ENCODE results near the gene TROAP. TPM values are rescaled to one million over a fixed set of nuclear protein-coding genes. Genes with fewer than 3 reads are reported as not detected.
"Not testable (repeated sequence)": the region's sequence is repeated elsewhere in the genome, so short reads cannot be mapped to it uniquely, and the experiment has no call there.

The TROAP gene
- total and polyA plus RNA-seq, 8 donors, result 0.08 to 1.3 (median 0.46) TPM; not detected in 1

DNA sequence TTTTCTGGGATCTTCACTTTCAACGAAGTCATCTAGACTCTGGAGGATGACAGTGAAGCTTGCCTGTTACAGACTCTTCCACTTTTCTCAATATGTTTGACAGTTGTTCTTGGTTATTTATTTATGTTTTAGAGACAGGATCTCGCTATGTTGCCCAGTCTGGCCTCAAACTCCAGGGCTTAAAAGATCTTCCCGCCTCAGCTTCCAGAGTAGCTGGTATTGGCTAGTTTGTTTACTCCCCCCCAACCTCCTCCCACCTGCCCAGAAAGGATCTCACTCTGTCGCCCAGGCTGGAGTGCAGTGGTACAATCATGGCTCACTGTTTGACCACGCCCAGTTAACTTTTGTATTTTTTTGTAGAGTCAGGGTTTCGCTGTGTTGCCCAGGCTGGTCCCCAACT is 47.5 kb downstream of the TROAP start:
- no peak for FAIRE-seq
- Histone ChIP-seq H3K4me1 (peaks cover 0 to 12% (median 12%) of the 10 kb centered on the region in 3 donors), H3K27me3 (no peaks in the 10 kb centered on the region), H3K4me3 (no peak overlapping the region), H3K36me3 (no peaks in the 10 kb centered on the region), H3K9me3 (no peaks in the 10 kb centered on the region), H3K27ac (no peak overlapping the region)
- 90 to 91% methylated on average over 6 of the region's 6 CpGs for WGBS, 2 donors
- no peak for DNase-seq
- intact Hi-C loops (cut with DNase I), result no loop called here
- no peak for ATAC-seq
- TF ChIP-seq, protein P1, sequence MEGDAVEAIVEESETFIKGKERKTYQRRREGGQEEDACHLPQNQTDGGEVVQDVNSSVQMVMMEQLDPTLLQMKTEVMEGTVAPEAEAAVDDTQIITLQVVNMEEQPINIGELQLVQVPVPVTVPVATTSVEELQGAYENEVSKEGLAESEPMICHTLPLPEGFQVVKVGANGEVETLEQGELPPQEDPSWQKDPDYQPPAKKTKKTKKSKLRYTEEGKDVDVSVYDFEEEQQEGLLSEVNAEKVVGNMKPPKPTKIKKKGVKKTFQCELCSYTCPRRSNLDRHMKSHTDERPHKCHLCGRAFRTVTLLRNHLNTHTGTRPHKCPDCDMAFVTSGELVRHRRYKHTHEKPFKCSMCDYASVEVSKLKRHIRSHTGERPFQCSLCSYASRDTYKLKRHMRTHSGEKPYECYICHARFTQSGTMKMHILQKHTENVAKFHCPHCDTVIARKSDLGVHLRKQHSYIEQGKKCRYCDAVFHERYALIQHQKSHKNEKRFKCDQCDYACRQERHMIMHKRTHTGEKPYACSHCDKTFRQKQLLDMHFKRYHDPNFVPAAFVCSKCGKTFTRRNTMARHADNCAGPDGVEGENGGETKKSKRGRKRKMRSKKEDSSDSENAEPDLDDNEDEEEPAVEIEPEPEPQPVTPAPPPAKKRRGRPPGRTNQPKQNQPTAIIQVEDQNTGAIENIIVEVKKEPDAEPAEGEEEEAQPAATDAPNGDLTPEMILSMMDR (IDR thresholded peaks at IDR 0.05), result no peak

DNA sequence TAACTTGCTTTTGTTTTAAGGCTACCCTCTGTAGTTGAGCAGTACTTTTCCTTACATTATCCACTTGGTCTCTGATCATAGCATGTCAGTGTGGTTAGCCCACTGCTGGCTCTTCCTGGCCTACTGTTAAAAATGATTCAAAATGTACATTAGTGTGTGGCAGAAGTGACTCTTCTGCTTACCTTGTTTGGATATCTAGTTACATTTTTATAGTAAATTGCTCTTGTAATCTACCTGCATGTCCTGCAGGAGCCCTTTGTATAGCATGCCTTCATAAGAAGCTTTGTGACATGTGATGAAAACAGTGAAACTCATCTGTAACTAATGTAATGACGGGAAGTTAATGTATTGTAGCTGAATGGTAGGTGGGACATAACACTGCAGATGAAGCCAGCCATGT is 52.4 kb downstream of the TROAP start:
- H3K27ac ChIP-seq, result no peak overlapping the region
- intact Hi-C loops (cut with DNase I), result no loop called here
- no peak for DNase-seq
- no peaks in the 10 kb centered on the region for H3K4me1 ChIP-seq
- no peaks in the 10 kb centered on the region for H3K9me3 ChIP-seq
- H3K4me3 ChIP-seq, result no peak overlapping the region
- FAIRE-seq, result no peak
- TF ChIP-seq, protein P1 (IDR thresholded peaks at IDR 0.05), result no peak
- no peaks in the 10 kb centered on the region for H3K36me3 ChIP-seq
- no peak for ATAC-seq
- WGBS, 2 donors, result 91 to 97% methylated on average over 1 of the region's 1 CpG
- H3K27me3 ChIP-seq, result no peaks in the 10 kb centered on the region

GRCh38 chr12:49377386-49377785 is 54.3 kb downstream of the TROAP start:
- Histone ChIP-seq H3K36me3 (no peaks in the 10 kb centered on the region), H3K4me3 (no peak overlapping the region), H3K9me3 (no peaks in the 10 kb centered on the region), H3K27me3 (no peaks in the 10 kb centered on the region), H3K4me1 (no peaks in the 10 kb centered on the region), H3K27ac (no peak overlapping the region)
- ATAC-seq (peak in 1 of 4 donors; percentile 41), DNase-seq (no peak), FAIRE-seq (no peak)
- TF ChIP-seq, protein P1 (IDR thresholded peaks at IDR 0.05), result no peak
- intact Hi-C loops (cut with DNase I), result no loop called here
- 45 to 49% methylated on average over 2 of the region's 2 CpGs for WGBS, 2 donors

DNA sequence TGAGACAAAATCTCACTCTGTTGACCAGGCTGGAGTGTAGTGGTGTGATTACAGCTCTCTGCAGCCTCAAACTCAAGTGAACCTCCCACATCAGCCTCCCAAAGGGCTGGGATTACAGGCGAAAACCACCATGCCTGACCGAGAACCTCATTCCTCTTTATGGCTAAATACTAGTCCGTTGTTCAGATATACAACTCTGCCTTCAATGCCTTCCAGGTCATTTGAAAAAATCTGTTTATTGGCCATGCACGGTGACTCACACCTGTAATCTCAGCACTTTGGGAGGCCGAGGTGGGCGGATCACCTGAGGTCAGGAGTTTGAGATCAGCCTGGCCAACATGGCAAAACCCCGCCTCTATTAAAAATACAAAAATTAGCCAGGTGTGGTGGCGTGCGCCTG is 57.1 kb downstream of the TROAP start:
- DNase-seq; intact Hi-C loops (cut with DNase I); FAIRE-seq; H3K27ac ChIP-seq; ATAC-seq; H3K27me3 ChIP-seq; H3K4me1 ChIP-seq; H3K4me3 ChIP-seq; H3K9me3 ChIP-seq; H3K36me3 ChIP-seq: not testable (repeated sequence)
- WGBS, 2 donors, result 96% methylated on average over 9 of the region's 9 CpGs

Other genes starting within 250 kb of the TROAP start
- gene DHH, start 228.5 kb upstream of the TROAP start, total RNA-seq, result under 1 TPM in 5 of 6 donors, not detected in 1; 0.03 to 0.53 (median 0.24) TPM
- gene DHH, start 228.5 kb upstream of the TROAP start, polyA plus RNA-seq, result under 1 TPM; 0.11 to 0.14 TPM
- 10 to 100 TPM; 12.9 to 37.6 (median 20.4) TPM for gene LMBR1L, start 212.4 kb upstream of the TROAP start, total RNA-seq
- 10 to 100 TPM; 46.6 to 76.5 TPM for gene LMBR1L, start 212.4 kb upstream of the TROAP start, polyA plus RNA-seq
- gene TUBA1B, start 191.9 kb upstream of the TROAP start, total RNA-seq, result 100 to 1,000 TPM in 3 of 6 donors, 10 to 100 TPM in 3; 43.1 to 185 (median 108) TPM
- 100 to 1,000 TPM in 1 of 2 donors, 10 to 100 TPM in 1; 92.0 to 214 TPM for gene TUBA1B, start 191.9 kb upstream of the TROAP start, polyA plus RNA-seq
- 10 to 100 TPM in 5 of 6 donors, 1 to 10 TPM in 1; 9.1 to 93.8 (median 21.4) TPM for gene TUBA1A, start 134.2 kb upstream of the TROAP start, total RNA-seq
- gene TUBA1A, start 134.2 kb upstream of the TROAP start, polyA plus RNA-seq, result 10 to 100 TPM; 31.1 to 86.8 TPM
- 10 to 100 TPM; 20.8 to 47.0 (median 33.5) TPM for gene TUBA1C, start 58.2 kb upstream of the TROAP start, total RNA-seq
- 10 to 100 TPM; 30.3 to 47.0 TPM for gene TUBA1C, start 58.2 kb upstream of the TROAP start, polyA plus RNA-seq
- 1 to 10 TPM in 3 of 6 donors, under 1 TPM in 3; 0.44 to 1.9 (median 0.96) TPM for gene PRPH, start 28.1 kb upstream of the TROAP start, total RNA-seq
- 10 to 100 TPM in 1 of 2 donors, 1 to 10 TPM in 1; 5.3 to 18.7 TPM for gene PRPH, start 28.1 kb upstream of the TROAP start, polyA plus RNA-seq
- not detected for gene C1QL4, start 13.9 kb downstream of the TROAP start, total RNA-seq
- not detected for gene C1QL4, start 13.9 kb downstream of the TROAP start, polyA plus RNA-seq
- 10 to 100 TPM in 2 of 6 donors, 1 to 10 TPM in 4; 5.6 to 11.9 (median 8.3) TPM for gene DNAJC22, start 23.6 kb downstream of the TROAP start, total RNA-seq
- 1 to 10 TPM; 4.0 to 7.6 TPM for gene DNAJC22, start 23.6 kb downstream of the TROAP start, polyA plus RNA-seq
- gene SPATS2, start 44.2 kb downstream of the TROAP start, total RNA-seq, result 10 to 100 TPM in 2 of 6 donors, 1 to 10 TPM in 4; 7.2 to 12.5 (median 8.6) TPM
- 10 to 100 TPM; 10.1 to 10.6 TPM for gene SPATS2, start 44.2 kb downstream of the TROAP start, polyA plus RNA-seq
- gene KCNH3, start 215.8 kb downstream of the TROAP start, total RNA-seq, result 1 to 10 TPM in 2 of 6 donors, under 1 TPM in 4; 0.55 to 1.7 (median 0.91) TPM
- 1 to 10 TPM; 2.3 to 3.2 TPM for gene KCNH3, start 215.8 kb downstream of the TROAP start, polyA plus RNA-seq
- gene MCRS1, start 244.9 kb downstream of the TROAP start, total RNA-seq, result 10 to 100 TPM; 19.3 to 29.9 (median 22.9) TPM
- 10 to 100 TPM; 59.6 to 71.0 TPM for gene MCRS1, start 244.9 kb downstream of the TROAP start, polyA plus RNA-seq